ENCODE measurements around the gene HOXD4. TPM values are rescaled to one million over a fixed set of nuclear protein-coding genes. Genes with fewer than 3 reads are reported as not detected.

HOXD4 gene
- total RNA-seq, 4 donors from 2014 or later = 1.9 to 3.1 TPM; not detected in 2

DNA sequence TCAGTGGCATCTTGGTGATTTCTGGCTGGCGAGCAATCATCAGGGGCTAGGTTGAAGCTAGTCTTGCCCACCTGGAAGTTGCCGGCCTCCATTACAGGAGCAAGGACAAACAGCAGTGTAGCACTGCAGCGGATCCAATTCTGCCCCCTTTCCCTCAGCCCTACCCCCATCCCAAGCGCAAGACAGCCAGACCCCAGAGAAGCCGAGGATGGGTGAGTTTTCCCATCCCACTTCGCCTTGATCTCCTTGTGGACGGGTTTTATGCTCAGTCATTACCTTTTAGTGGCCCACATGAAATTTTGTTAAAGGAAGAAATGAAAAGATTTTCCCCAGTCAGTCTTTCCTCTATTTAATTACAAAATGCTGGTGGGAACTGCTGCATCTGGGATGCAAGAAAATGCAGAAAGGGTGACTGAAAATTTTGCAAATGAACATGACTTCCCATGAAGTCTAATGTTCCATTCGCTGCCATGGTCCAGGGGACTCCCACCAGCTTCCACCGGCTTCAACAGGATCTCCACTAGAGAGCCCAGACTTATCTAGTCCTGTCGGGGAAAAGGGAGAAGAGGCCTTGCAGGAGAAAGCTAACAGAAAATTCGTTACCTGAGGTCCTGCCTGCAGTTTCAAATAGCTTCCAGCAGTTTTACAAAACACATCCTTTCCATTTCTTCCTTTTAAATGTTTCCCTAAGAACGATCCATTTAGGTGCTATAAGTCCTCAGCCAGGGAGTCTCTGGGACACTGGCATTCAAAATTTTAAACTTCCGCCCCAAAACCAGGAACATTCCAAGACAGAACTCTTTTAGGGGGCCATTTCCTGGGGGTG lies 30.8 kb upstream of the HOXD4 start:
- Histone ChIP-seq H3K27ac (no peak overlapping the region), H3K4me3 (no peak overlapping the region), H3K9me3 (no peaks in the 10 kb centered on the region), H3K4me1 (peaks cover 37% of the 10 kb centered on the region), H3K36me3 (no peaks in the 10 kb centered on the region), H3K27me3 (peaks cover 100% of the 10 kb centered on the region)
- no peak for DNase-seq (ENCODE audit: low spot score in 2 of 2)
- TF ChIP-seq CTCF (IDR thresholded peaks at IDR 0.05) = no peak
- TF ChIP-seq EP300 (IDR thresholded peaks at IDR 0.05) = no peak
- no peak for TF ChIP-seq POLR2AphosphoS5 (IDR thresholded peaks at IDR 0.05)
- TF ChIP-seq POLR2A (IDR thresholded peaks at IDR 0.05) = no peak
- WGBS = 47% methylated on average over 13 of the region's 13 CpGs

DNA sequence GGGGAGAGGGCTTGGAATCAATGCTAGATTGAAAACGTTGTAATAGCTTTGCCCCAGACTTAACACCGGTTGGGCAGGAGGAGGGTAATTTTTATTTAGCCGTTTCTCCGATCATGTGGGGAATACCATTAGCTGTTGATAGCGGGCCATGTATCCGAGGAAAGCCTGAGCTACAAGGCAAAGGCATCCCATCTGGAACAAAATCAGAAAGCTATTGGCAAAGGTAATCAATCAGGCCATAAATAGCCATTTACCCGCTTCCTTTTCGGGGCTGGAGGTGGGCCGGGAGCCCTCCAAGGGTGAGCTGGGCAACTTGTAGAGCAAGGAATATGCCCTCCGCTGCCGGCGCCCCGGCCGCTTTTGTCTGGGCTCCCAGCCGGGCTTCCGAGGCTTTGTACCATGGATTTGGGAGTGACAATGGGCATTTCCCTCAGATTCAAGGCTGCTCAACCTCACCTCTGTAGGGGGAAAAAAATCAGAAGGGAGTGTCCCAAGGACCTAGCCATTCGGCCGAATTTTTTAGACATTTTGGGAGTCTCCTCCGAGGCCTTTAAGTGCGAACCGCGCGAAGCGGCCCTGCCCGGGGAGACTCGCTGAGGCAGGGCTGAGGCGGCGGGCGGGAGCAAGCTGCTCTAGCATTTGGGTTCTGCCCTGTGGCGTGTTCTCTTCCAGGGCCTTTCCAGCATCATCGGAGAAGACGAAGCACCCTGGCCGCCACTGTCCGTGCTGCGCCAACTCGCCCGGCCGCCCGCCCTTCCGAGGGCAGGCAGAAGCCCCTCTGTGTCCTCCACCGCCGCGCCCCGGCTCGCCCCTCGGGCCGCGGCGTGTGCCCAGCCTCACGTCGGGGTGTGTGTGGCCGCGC lies 29.9 kb upstream of the HOXD4 start:
- H3K4me3 ChIP-seq = peak overlapping the region; percentile 62
- DNase-seq (ENCODE audit: low spot score in 2 of 2) = no peak
- TF ChIP-seq POLR2AphosphoS5 (IDR thresholded peaks at IDR 0.05) (no peak), POLR2A (IDR thresholded peaks at IDR 0.05) (no peak)
- H3K27ac ChIP-seq = peak overlapping the region; percentile 72
- H3K4me1 ChIP-seq = peaks cover 36% of the 10 kb centered on the region
- H3K9me3 ChIP-seq = no peaks in the 10 kb centered on the region
- 20% methylated on average over 23 of the region's 53 CpGs for whole genome bisulfite sequencing
- H3K36me3 ChIP-seq = no peaks in the 10 kb centered on the region
- H3K27me3 ChIP-seq = peaks cover 100% of the 10 kb centered on the region

GRCh38 chr2:176122052-176122682 lies 29.2 kb upstream of the HOXD4 start:
- DNase-seq (ENCODE audit: low spot score in 2 of 2) = no peak
- 5% methylated on average over 28 of the region's 47 CpGs for WGBS
- Histone ChIP-seq H3K36me3 (no peaks in the 10 kb centered on the region), H3K27me3 (peaks cover 97% of the 10 kb centered on the region), H3K4me3 (peak overlapping the region; percentile 62), H3K4me1 (peaks cover 34% of the 10 kb centered on the region), H3K27ac (peak overlapping the region; percentile 72), H3K9me3 (no peaks in the 10 kb centered on the region)
- TF ChIP-seq POLR2AphosphoS5 (IDR thresholded peaks at IDR 0.05) = no peak
- TF ChIP-seq POLR2A (IDR thresholded peaks at IDR 0.05) = no peak
- no peak for TF ChIP-seq EP300 (IDR thresholded peaks at IDR 0.05)
- no peak for TF ChIP-seq CTCF (IDR thresholded peaks at IDR 0.05)

DNA sequence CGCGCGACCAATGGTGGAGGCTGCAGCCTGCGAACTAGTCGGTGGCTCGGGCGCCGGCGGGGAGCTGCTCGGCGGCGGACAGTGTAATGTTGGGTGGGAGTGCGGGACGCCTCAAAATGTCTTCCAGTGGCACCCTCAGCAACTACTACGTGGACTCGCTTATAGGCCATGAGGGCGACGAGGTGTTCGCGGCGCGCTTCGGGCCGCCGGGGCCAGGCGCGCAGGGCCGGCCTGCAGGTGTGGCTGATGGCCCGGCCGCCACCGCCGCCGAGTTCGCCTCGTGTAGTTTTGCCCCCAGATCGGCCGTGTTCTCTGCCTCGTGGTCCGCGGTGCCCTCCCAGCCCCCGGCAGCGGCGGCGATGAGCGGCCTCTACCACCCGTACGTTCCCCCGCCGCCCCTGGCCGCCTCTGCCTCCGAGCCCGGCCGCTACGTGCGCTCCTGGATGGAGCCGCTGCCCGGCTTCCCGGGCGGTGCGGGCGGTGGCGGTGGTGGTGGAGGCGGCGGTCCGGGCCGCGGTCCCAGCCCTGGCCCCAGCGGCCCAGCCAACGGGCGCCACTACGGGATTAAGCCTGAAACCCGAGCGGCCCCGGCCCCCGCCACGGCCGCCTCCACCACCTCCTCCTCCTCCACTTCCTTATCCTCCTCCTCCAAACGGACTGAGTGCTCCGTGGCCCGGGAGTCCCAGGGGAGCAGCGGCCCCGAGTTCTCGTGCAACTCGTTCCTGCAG lies 28.5 kb upstream of the HOXD4 start, which contains the start of gene HOXD9:
Gene HOXD9, plus strand, starts transcription at position 37 of the 728 bp plus-strand sequence. Its CDS starts 50 bp downstream, at position 87.
- peak within 1 kb of the TSS; percentile 72 for H3K27ac ChIP-seq
- H3K36me3 ChIP-seq = no peaks in the 10 kb centered on the region
- TF ChIP-seq CTCF (IDR thresholded peaks at IDR 0.05) = no peak
- no peak for TF ChIP-seq POLR2AphosphoS5 (IDR thresholded peaks at IDR 0.05)
- TF ChIP-seq EP300 (IDR thresholded peaks at IDR 0.05) = no peak
- TF ChIP-seq POLR2A (IDR thresholded peaks at IDR 0.05) = no peak
- peaks cover 29% of the 10 kb centered on the region for H3K4me1 ChIP-seq
- H3K9me3 ChIP-seq = no peaks in the 10 kb centered on the region
- WGBS = 3% methylated on average over 24 of the region's 84 CpGs
- peak within 1 kb of the TSS; percentile 62 for H3K4me3 ChIP-seq
- peaks cover 97% of the 10 kb centered on the region for H3K27me3 ChIP-seq
- DNase-seq (ENCODE audit: low spot score in 2 of 2) = peak in 1 of 2 donors; percentile 91

Data from suprapubic skin (tissue), 4 donors.